CD14-positive monocyte (primary cell): Measurements from ENCODE around the gene SHISA6. TPM values are rescaled to one million over a fixed set of nuclear protein-coding genes. Genes with fewer than 3 reads are reported as not detected.

ENCODE experiments used
- DNase-seq, 3 donors: peaks; one replicate each; pipeline ENCODE4 v3.0.0-alpha.2; 2011 to 2022
- H2AFZ ChIP-seq: 2 replicates; pipeline ENCODE4 v1.6.0; 2012; ENCODE audit warnings: mild to moderate bottlenecking, low read depth, low read length, inconsistent platforms; ENCODE audit not compliant: insufficient read depth, poor library complexity, severe bottlenecking
- H3K27ac ChIP-seq, 2 donors: 1 replicate in 1 of 2; 2 replicates in 1 of 2; pipeline ENCODE4 v1.5.1; 2012 to 2013; ENCODE audit warnings: low read length in 2 of 2, control low read depth in 1 of 2, inconsistent platforms in 1 of 2, low read depth in 1 of 2, mild to moderate bottlenecking in 1 of 2
- H3K27me3 ChIP-seq, 2 donors: one replicate each; pipeline versions ENCODE4 v1.6.0 to v1.6.1; 2011 to 2013; ENCODE audit warnings: low read length in 2 of 2; ENCODE audit not compliant: control insufficient read depth in 2 of 2, insufficient read depth in 2 of 2
- H3K36me3 ChIP-seq, 2 donors: replicated peaks in 1 of 2; 1 replicate in 1 of 2; 2 replicates in 1 of 2; pipeline versions ENCODE4 v1.5.1 to v1.6.1; 2012 to 2013; ENCODE audit warnings: low read length in 2 of 2, control low read depth in 1 of 2, inconsistent platforms in 1 of 2, mild to moderate bottlenecking in 1 of 2; ENCODE audit not compliant: insufficient read depth in 2 of 2, control insufficient read depth in 1 of 2
- H3K4me1 ChIP-seq, 2 donors: 1 replicate in 1 of 2; 2 replicates in 1 of 2; pipeline versions ENCODE4 v1.5.1 to v1.6.1; 2012 to 2013; ENCODE audit warnings: low read length in 2 of 2, control low read depth in 1 of 2, inconsistent platforms in 1 of 2, mild to moderate bottlenecking in 1 of 2, moderate library complexity in 1 of 2; ENCODE audit not compliant: insufficient read depth in 2 of 2, control insufficient read depth in 1 of 2
- H3K4me2 ChIP-seq: replicated peaks from 2 replicates; pipeline ENCODE3; 2012; ENCODE audit warnings: low read length, moderate library complexity, mild to moderate bottlenecking; ENCODE audit not compliant: poor library complexity, severe bottlenecking; ENCODE audit errors: extremely low read depth
- H3K4me3 ChIP-seq, 3 experiments: fragments of 200-600 bp in 1 of 3; sonication (generic) in 1 of 3; replicated peaks in 1 of 3; 1 replicate in 2 of 3; 2 replicates in 1 of 3; pipeline ENCODE4 v1.5.1; 2011 to 2013; ENCODE audit warnings: low read length in 3 of 3, mild to moderate bottlenecking in 3 of 3, control low read depth in 2 of 3, low read depth in 2 of 3, inconsistent platforms in 1 of 3, moderate library complexity in 1 of 3
- H3K79me2 ChIP-seq: 2 replicates; pipeline ENCODE4 v1.6.0; 2012; ENCODE audit warnings: mild to moderate bottlenecking, control low read depth, inconsistent platforms, low read length, moderate library complexity; ENCODE audit not compliant: insufficient read depth
- H3K9ac ChIP-seq: 2 replicates; pipeline ENCODE4 v1.6.0; 2017; ENCODE audit warnings: low read length, mild to moderate bottlenecking; ENCODE audit not compliant: insufficient read depth, poor library complexity, severe bottlenecking
- H3K9me3 ChIP-seq, 2 donors: replicated peaks in 1 of 2; 1 replicate in 1 of 2; 2 replicates in 1 of 2; pipeline versions ENCODE4 v1.5.1 to v1.6.1; 2012 to 2013; ENCODE audit warnings: low read length in 2 of 2, control low read depth in 1 of 2; ENCODE audit not compliant: control insufficient read depth in 1 of 2, insufficient read depth in 1 of 2
- H4K20me1 ChIP-seq: 2 replicates; pipeline ENCODE4 v1.6.0; 2012; ENCODE audit warnings: mild to moderate bottlenecking, low read length, control low read depth, moderate library complexity; ENCODE audit not compliant: insufficient read depth
- H3K27ac Mint-ChIP-seq, 7 donors: one replicate each; pipeline ENCODE4 v1.8.0; 2020; ENCODE audit warnings: mild to moderate bottlenecking in 7 of 7, mixed read lengths in 7 of 7, moderate library complexity in 6 of 7, inconsistent platforms in 2 of 7
- H3K27me3 Mint-ChIP-seq, 3 donors: one replicate each; pipeline ENCODE4 v1.8.0; 2021 to 2022; ENCODE audit warnings: low read depth in 3 of 3, mild to moderate bottlenecking in 3 of 3, mixed read lengths in 3 of 3, moderate library complexity in 3 of 3, inconsistent platforms in 1 of 3
- H3K36me3 Mint-ChIP-seq, 2 donors: one replicate each; pipeline ENCODE4 v1.8.0; 2020; ENCODE audit warnings: mixed read lengths in 2 of 2, inconsistent platforms in 1 of 2, mild to moderate bottlenecking in 1 of 2
- H3K4me1 Mint-ChIP-seq: one replicate; pipeline ENCODE4 v1.8.0; 2020; ENCODE audit warnings: mild to moderate bottlenecking, mixed read lengths
- H3K4me3 Mint-ChIP-seq, 2 donors: one replicate each; pipeline ENCODE4 v1.8.0; 2020; ENCODE audit warnings: mild to moderate bottlenecking in 2 of 2, mixed read lengths in 2 of 2, moderate library complexity in 1 of 2
- H3K9me3 Mint-ChIP-seq, 7 donors: one replicate each; pipeline ENCODE4 v1.8.0; 2020 to 2022; ENCODE audit warnings: mixed read lengths in 7 of 7, mild to moderate bottlenecking in 6 of 7, moderate library complexity in 6 of 7, inconsistent platforms in 2 of 7
- WGBS: methylation state at CpG from one replicate; pipeline ENCODE4 v1.1.5; 2013; ENCODE audit warnings: missing lambda C conversion rate; ENCODE audit not compliant: insufficient coverage; 5-methylcytosine and 5-hydroxymethylcytosine counted together
- intact Hi-C, 2 donors: fragments of 100-400 bp; cut with micrococcal nuclease; formaldehyde crosslinking; loops; one replicate each; pipeline versions ENCODE4 v1.15.0 to v1.15.1; 2023
- polyA plus RNA-seq, 3 donors: library from polyadenylated mRNA; depleted of rRNA in 1 of 3; unstranded in 2 of 3; stranded (reverse) in 1 of 3; fragments of 300-500 nt in 2 of 3; fragments of >200 nt in 1 of 3; fragmentation: Illumina TruSeq in 2 of 3; gene quantifications; 1 replicate in 2 of 3; 2 replicates in 1 of 3; pipeline ENCODE4 v1.2.3, GENCODE V29; 2012 to 2021
- TF ChIP-seq, protein P1 (sequence below): fragments of 200-600 bp; IDR thresholded peaks from one replicate; pipeline ENCODE4 v1.8.0; 2022; ENCODE audit warnings: antibody characterized with exemption, mild to moderate bottlenecking

SHISA6 gene
- polyA plus RNA-seq, 3 donors, result not detected

DNA sequence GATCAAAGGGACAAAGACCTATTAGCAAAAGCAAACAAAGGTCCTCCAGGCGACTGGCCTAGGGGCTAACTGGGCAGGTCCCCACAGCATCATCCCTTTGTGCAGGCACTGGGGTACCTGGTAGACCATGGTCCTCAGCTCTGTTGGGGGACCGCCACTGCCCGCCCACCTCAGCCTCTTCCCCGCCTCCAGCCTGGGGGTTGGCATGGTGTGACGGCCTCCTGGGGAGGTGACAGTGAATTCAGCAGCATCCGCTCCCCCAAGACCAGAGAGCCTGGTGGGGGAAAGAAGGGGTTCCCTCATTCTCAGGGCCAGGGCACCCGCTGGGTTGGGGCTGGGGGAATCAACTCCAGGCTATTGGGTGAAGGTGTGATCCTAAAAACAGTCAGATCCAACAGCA is 318.6 kb downstream of the SHISA6 start:
- no peak for DNase-seq
- Histone ChIP-seq H3K4me1 (no peaks in the 10 kb centered on the region), H3K4me3 (no peak overlapping the region), H3K79me2 (no peaks in the 10 kb centered on the region), H3K9me3 (peaks cover 43 to 63% of the 10 kb centered on the region in 2 donors), H4K20me1 (no peaks in the 10 kb centered on the region), H3K9ac (no peak overlapping the region), H3K27me3 (no peaks in the 10 kb centered on the region), H3K36me3 (no peaks in the 10 kb centered on the region), H3K4me2 (no peak overlapping the region), H3K27ac (no peak overlapping the region), H2AFZ (no peak overlapping the region)
- H3K4me3 Mint-ChIP-seq, result no peak overlapping the region
- TF ChIP-seq, protein P1, sequence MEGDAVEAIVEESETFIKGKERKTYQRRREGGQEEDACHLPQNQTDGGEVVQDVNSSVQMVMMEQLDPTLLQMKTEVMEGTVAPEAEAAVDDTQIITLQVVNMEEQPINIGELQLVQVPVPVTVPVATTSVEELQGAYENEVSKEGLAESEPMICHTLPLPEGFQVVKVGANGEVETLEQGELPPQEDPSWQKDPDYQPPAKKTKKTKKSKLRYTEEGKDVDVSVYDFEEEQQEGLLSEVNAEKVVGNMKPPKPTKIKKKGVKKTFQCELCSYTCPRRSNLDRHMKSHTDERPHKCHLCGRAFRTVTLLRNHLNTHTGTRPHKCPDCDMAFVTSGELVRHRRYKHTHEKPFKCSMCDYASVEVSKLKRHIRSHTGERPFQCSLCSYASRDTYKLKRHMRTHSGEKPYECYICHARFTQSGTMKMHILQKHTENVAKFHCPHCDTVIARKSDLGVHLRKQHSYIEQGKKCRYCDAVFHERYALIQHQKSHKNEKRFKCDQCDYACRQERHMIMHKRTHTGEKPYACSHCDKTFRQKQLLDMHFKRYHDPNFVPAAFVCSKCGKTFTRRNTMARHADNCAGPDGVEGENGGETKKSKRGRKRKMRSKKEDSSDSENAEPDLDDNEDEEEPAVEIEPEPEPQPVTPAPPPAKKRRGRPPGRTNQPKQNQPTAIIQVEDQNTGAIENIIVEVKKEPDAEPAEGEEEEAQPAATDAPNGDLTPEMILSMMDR, result no peak
- no peaks in the 10 kb centered on the region for H3K4me1 Mint-ChIP-seq
- intact Hi-C loops, result no loop called here
- whole genome bisulfite sequencing, result 67% methylated on average over 4 of the region's 7 CpGs
- H3K36me3 Mint-ChIP-seq, result no peaks in the 10 kb centered on the region
- peaks cover 21 to 46% (median 31%) of the 10 kb centered on the region in 7 donors for H3K9me3 Mint-ChIP-seq
- H3K27ac Mint-ChIP-seq, result no peak overlapping the region
- H3K27me3 Mint-ChIP-seq, result peaks cover 0 to 2% (median 0%) of the 10 kb centered on the region in 3 donors

DNA sequence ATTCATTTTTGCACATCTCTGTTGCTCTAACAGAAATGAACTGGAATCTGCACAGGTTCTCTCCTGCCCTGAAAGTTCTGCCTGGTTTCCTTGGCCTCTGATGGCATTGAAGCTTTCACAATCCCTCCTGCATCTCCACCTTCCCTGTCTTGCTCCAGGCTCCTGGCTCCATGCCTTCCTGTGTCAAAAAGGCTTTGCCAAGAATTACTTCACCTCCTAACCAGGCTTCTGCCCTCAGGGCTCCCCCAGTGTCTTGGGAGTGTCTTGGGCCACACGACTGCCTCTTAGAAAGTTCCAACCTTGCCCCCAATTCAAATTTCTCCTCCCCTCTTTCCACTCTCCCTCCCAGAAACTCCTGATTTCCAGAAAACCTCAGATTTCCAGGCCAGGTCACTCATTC is 320.3 kb downstream of the SHISA6 start:
- 85% methylated on average over 1 of the region's 1 CpG for WGBS
- H3K27me3 Mint-ChIP-seq, result peaks cover 0 to 2% (median 0%) of the 10 kb centered on the region in 3 donors

More for the DNA sequence above, 320.3 kb downstream of the SHISA6 start:
- Histone ChIP-seq H3K27me3 (no peaks in the 10 kb centered on the region), H3K9me3 (peaks cover 39 to 54% of the 10 kb centered on the region in 2 donors), H3K27ac (no peak overlapping the region), H2AFZ (no peak overlapping the region), H3K4me2 (no peak overlapping the region), H4K20me1 (no peaks in the 10 kb centered on the region), H3K4me3 (no peak overlapping the region), H3K36me3 (no peaks in the 10 kb centered on the region), H3K9ac (no peak overlapping the region), H3K79me2 (no peaks in the 10 kb centered on the region), H3K4me1 (no peaks in the 10 kb centered on the region)
- TF ChIP-seq, protein P1, result no peak
- intact Hi-C loops, result no loop called here
- Mint-ChIP-seq H3K4me1 (no peaks in the 10 kb centered on the region), H3K9me3 (peaks cover 14 to 38% (median 31%) of the 10 kb centered on the region in 7 donors), H3K4me3 (no peak overlapping the region), H3K36me3 (no peaks in the 10 kb centered on the region), H3K27ac (no peak overlapping the region)
- no peak for DNase-seq
